ENCODE results near the gene PLCZ1.

- TF ChIP-seq CTCF (IDR thresholded peaks at IDR 0.05; ENCODE audit: low read depth, low read length, poor library complexity, severe bottlenecking) (no peak), EZH2phosphoT487 (IDR thresholded peaks at IDR 0.05; ENCODE audit: borderline replicate concordance, low read length) (no peak)
Observed at GRCh38 chr12:18731156-18731555, 6.7 kb downstream of the PLCZ1 start.
